Glomerular visceral epithelial cell (primary cell): ENCODE measurements around the gene RASSF6.
"Not testable (repeated sequence)": the region's sequence is repeated elsewhere in the genome, so short reads cannot be mapped to it uniquely, and the experiment has no call there.

ENCODE experiments used
- DNase-seq: peaks from one replicate; pipeline ENCODE4 v3.0.0-alpha.2; 2016; ENCODE audit errors: extremely low spot score

RASSF6 gene

DNA sequence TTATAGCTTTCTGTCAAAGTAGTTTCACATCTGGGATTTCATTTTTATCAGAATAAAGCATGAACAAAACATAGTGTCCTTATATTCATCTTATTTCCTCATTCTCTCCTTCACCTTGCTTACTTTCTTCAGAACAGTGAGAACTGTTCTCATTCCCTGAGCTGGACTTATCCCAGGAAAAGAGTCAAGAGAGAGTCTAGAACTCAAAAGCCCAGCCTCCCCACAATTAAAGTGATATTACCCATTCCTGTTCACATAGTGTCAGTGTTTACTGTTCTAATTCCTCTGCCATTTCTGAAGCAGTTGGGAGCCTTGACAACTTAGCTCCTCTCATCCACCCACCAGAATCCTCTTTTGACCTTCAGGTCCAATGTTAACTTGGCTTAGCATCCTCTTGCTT lies 42.9 kb downstream of the RASSF6 start:
- DNase-seq: no peak

DNA sequence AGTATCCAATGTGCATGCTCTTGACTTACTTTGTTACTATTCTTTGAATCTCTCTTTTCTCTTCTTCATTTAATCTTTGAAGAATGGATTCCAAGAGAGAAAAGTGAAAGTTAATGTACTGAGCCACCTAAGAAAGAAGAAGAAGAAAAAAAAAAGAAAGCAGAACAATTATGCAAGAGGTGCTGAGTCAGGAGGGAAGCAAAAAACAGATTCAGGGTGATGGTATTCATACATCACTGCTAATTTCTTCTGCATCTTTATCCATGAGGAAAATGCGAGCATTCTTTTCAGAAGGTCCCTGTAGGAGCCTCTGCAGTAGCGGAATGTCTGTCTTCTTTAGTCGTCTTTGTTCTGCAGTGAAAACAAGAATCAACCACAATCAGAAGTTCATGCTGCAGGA lies 43.9 kb downstream of the RASSF6 start:
- DNase-seq: no peak

DNA sequence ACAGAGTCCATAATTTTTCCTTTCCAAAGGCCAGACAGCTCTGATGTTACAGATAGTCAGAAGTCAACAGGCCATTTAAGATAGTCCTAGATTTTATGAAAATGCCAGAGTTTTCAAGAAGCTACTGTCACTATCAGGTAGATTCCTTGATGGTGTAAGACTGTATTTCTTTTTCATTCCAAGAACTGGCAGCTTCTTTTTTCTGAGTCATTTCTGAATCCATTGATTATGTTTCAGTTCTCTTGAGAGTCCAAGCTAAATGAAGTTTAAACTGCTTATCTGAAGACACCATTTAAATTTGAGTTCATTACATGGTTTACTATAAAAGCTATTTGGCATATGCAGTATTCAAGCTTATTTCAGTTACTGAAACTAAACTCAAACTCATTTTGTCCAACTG lies 44.6 kb downstream of the RASSF6 start:
- DNase-seq: no peak

DNA sequence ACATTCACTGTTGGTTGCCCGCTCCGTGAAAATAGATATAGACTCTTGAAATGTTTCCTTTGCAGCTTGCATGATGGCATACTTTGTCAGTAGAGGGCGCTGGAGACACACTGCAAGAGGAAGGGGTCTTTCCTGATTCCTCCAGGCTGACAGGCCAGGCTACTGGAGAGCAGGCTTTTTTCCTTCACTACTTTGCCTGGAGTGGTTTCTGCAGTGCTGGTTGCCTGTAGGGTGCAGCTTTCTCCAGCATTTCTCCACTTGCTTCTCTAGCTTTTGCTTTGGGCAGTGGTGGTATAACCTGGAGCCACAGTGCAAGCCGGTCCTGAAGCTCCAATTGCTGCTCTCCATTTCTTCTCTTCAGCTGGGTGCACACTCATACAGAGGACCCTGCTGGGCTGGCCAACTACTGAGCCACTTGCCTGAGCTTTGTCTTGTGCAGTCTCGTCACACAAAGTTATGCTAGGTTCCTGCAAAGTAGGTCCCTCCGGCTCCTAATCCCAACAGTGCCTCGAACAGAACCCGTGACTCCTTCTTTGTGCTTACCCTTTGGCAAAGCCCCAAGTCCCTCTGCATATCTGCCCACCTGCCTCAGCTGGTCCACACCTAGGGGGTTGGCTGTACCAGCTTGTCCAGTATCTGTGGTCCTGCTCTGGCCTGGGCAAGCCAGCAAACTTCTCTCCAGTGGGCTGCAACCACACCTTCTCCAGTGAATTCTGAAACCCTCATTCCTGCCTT lies 46.3 kb downstream of the RASSF6 start:
- peak; percentile 80 for DNase-seq

DNA sequence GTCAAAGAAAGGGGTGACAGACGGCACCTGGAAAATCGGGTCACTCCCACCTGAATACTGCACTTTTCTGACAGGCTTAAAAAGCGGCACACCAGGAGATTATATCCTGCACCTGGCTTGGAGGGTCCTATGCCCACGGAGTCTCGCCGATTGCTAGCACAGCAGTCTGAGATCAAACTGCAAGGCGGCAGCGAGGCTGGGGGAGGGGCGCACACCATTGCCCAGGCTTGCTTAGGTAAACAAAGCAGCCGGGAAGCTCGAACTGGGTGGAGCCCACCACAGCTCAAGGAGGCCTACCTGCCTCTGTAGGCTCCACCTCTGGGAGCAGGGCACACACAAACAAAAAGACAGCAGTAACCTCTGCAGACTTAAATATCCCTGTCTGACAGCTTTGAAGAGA lies 69.4 kb downstream of the RASSF6 start:
- DNase-seq: not testable (repeated sequence)

DNA sequence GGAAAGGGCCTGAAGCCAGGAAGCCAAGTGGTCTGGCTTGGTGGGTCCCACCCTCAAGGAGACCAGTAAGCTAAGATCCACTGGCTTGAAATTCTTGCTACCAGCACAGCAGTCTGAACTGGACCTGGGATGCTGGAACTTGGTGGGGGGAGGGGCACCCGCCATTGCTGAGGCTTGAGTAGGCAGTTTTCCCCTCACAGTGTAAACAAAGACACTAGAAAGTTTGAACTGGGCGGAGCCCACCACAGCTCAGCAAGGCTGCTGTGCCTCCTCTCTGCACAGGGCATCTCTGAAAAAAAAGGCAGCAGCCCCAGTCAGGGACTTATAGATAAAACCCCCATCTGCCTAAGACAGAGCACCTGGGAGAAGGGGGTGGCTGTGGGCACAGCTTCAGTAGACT lies 75.6 kb downstream of the RASSF6 start:
- no peak for DNase-seq

DNA sequence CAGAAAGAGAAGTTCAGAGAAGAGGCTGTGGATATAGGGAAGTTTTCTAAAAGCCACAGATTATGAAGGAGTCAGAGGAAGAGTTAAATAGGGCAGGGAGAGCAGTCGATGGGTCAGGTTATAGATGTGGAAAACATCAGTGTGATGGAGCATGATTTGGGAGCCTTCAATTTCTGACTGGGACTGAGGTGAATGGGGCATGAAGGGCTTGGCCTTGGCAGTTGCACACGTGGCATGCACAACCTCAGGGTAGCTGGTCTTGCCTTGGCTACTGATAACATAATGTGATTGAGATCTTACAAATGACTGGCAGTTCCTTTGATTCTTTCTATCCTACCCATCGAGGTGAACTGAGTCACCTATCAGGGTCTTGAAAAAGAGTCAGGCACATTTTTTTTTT lies 79.0 kb downstream of the RASSF6 start:
- no peak for DNase-seq

DNA sequence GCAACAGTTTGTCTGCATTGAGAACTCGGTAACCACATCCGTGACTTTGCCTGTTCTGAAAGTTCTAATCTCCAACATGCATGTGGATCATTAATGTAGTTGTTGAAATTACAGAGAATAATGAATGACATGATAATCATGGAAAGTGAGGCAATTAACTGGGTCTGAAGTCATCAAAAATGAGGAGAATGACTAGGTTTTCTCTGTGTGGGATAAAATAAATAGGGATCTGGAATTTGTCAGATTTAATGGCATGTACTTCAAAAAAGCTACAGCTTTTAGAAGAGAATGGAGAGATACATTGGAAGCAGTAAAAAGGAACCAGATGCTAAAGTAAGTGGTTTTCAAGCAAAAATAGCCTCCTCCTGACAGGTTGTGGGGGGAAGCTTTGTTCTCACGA lies 79.4 kb downstream of the RASSF6 start:
- DNase-seq: no peak

DNA sequence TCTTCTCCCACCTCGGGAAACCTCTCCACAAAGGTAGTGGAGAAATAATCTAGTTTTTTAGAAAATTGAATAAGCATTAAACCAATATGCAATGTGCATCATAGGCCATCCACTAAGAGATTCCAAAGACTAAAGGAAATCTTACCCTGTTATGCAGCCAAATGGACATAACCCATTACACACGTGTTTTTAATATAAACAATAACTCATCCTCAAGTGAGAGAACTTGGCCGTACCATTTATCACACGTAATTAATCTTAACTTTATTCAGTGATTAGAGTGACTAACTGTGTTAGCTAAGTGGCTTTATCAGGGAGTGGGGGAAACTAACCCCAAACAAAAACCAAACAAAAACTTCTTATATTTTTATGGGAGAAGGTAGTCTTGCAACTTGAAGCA lies 80.8 kb downstream of the RASSF6 start:
- DNase-seq: no peak

DNA sequence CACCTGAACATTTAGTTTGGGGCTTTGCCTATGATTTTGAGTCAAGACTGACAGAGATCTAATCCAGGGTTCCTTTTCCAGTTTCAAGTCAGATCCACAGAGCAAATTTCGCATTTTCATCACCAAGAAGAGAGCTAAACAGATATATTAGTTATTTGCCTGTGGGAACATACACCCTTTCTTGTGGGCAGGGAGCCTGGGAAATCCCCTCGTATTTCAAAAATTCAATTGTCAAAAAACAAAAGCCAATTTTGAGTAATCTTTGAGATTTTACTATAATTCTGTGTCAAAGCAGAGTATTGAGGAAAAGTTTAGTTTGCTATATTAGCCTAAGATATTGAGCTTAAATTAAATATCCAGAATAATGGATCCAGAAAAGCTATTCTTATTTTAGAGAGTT lies 82.1 kb downstream of the RASSF6 start:
- no peak for DNase-seq

DNA sequence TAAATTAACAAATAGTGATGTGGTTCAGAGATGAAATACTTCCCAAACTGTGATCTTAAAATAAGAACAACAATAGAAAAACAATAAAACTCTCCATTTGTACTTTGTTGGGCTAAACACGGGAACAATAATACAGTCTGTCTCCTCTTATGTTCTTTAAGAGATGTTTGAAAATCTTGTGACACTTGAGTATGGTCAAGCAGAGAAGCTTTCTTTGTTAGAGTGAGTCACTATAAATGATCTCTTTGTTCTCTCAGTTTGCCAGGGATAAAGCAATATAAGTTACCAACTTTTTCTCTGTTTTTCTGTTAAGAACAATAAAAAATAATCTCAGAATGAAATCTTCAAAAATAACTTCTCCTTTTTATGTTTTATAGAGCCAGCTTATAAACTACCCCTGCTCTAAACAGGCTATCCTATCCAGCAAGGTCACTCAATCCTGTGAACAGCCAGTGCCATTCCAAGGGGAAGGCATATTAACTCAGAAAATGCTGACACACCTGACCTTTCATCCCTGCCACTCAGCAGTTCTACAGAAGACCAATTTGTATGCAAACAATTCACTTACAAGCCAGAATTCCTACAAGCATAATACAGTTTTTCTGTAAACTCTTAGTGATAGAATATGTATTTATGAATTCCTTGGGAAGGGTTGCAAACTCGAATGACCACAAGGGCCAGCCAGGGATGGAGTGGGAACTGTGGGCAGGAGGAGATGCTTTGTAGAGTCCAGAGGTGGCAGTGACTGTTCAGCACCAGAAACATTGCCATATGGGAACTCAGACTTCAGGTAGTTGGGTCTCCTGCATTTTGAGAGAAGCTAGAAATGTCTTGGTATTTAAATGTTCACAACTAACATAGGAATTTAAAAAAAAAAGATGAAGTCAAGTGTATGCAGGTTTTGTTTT lies 86.5 kb downstream of the RASSF6 start:
- DNase-seq: no peak

DNA sequence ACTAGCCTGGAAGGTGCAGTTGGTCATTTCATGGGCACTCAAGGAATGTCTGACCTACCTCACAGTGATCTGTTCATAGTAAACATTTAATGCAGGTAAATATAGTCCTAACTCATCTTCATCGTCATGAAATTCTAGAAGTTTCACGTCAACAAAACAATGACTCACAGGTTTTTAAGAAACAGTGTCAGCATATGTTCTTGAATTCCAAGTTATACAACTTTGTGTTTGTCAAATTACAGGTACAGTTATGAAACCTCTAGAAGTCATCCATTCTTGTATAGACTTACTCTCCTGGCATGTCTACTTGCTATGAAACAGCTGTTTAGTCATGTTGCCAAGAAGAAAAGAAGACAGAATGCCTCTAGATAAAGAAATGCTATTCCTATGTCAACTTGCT lies 92.1 kb downstream of the RASSF6 start:
- DNase-seq: no peak

DNA sequence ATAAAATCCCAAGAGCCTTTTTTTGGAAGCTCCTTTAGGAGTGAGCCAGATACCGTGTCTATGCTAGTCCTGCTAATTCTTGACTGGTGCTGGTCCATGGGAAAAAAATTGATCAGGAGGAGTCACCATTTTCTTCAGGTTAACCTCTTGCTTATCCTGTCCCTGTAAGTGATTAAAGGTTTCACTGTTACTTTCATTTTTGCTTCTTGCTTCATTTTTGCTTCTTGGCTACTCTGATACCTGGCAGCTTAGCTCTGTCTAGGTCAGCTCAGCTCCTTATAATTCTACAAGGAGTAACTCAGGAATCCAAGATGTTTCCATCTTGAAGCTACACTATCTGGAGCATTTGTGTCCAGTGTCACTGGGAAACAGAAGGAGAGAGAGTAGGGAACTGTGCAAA lies 93.0 kb downstream of the RASSF6 start:
- DNase-seq: no peak

DNA sequence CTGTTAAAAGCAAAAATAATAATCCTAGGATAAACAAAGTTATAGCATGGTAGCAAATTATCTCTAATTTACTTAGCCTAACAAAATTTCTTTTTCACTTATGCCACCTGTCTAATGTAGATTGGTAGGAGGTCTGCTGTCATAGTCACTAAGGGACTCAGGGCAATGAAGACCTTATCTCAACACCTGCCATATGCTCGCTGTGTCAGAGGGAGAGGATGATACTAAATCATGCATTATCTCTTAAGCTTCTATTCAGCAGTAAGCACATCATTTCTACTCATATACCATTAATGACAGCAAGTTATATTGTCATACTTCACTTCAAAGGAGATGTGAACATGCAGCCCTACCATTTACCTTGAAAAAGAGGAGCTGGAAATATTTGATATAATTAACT lies 94.6 kb downstream of the RASSF6 start:
- DNase-seq: no peak

DNA sequence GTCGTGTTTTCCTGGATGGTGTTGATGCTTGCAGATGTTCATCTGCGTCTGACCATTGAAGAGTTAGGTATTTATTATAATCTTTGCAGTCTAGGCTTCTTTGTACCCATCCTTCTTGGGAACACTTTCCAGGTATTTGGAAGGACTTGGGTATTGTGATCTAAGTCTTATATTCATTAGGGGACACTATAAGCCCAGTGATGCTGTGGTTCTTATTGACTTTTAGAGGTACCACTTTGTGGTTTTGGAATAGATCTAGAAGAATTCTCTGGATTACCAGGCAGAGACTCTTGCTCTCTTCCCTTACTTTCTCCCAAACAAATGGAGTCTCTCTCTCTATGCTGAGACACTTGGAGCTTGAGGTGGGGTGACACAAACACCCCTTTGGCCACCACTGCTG lies 97.1 kb downstream of the RASSF6 start:
- DNase-seq: no peak
